GM12801 (cell line): Measurements from ENCODE around the gene GRAMD4.

Experiments used
- CTCF ChIP-seq: IDR thresholded peaks from one replicate; pipeline ENCODE4 v1.5.1; 2011; ENCODE audit warnings: control low read depth; ENCODE audit not compliant: insufficient read length; ENCODE audit errors: extremely low read depth

The GRAMD4 gene

GRCh38 chr22:46640293-46641055 lies 20.3 kb downstream of the GRAMD4 start:
- TF ChIP-seq CTCF, result no peak

GRCh38 chr22:46641811-46642266 lies 21.7 kb downstream of the GRAMD4 start:
- TF ChIP-seq CTCF, result no peak

GRCh38 chr22:46646531-46647215 lies 26.5 kb downstream of the GRAMD4 start:
- TF ChIP-seq CTCF, result no peak

GRCh38 chr22:46649141-46650077 lies 29.2 kb downstream of the GRAMD4 start:
- TF ChIP-seq CTCF, result no peak

- no peak for TF ChIP-seq CTCF
Observed at GRCh38 chr22:46650078-46650810, 30.1 kb downstream of the GRAMD4 start.

- no peak for TF ChIP-seq CTCF
Observed at GRCh38 chr22:46651316-46651715, 31.1 kb downstream of the GRAMD4 start.
